Activated B cell treated with CpG ODN at 0.5 μM for 24 hours (primary cell): Measurements from ENCODE around the gene ANKS1A. TPM values are rescaled to one million over a fixed set of nuclear protein-coding genes. Genes with fewer than 3 reads are reported as not detected.

Experiments used
- ATAC-seq: fragments of 200-7000 bp; cut with Tn5 transposase; one replicate; pipeline ENCODE4 v1.10.0; 2021; ENCODE audit warnings: low read depth, mild to moderate bottlenecking, moderate library complexity
- CTCF ChIA-PET: fragments of 350-600 bp; sonication (Branson Sonifier 250); formaldehyde crosslinking; loops from one replicate; lab custom pipeline; 2021; ENCODE audit warnings: antibody characterized with exemption; lab: Charles Lee
- POLR2A ChIA-PET: fragments of 350-600 bp; sonication (Branson Sonifier 250); formaldehyde crosslinking; loops from one replicate; lab custom pipeline; 2021; ENCODE audit warnings: antibody characterized with exemption; lab: Charles Lee
- DNase-seq: peaks from one replicate; pipeline ENCODE4 v3.0.0; 2022
- H3K27ac Mint-ChIP-seq: one replicate; pipeline ENCODE4 v1.8.0; 2020; ENCODE audit warnings: mixed read lengths
- H3K27me3 Mint-ChIP-seq: one replicate; pipeline ENCODE4 v1.8.0; 2021; ENCODE audit warnings: mixed read lengths
- H3K36me3 Mint-ChIP-seq: one replicate; pipeline ENCODE4 v1.8.0; 2021; ENCODE audit warnings: low read depth, mixed read lengths
- H3K4me1 Mint-ChIP-seq: one replicate; pipeline ENCODE4 v1.8.0; 2021; ENCODE audit warnings: mixed read lengths
- H3K4me3 Mint-ChIP-seq: one replicate; pipeline ENCODE4 v1.8.0; 2020; ENCODE audit warnings: mild to moderate bottlenecking, mixed read lengths
- H3K9me3 Mint-ChIP-seq: one replicate; pipeline ENCODE4 v1.8.0; 2020; ENCODE audit warnings: mixed read lengths
- intact Hi-C: fragments of 100-400 bp; cut with micrococcal nuclease; formaldehyde crosslinking; loops from one replicate; pipeline ENCODE4 v1.15.1; 2024
- total RNA-seq: library from RNA; stranded (reverse); gene quantifications from 2 replicates; pipeline ENCODE4 v1.2.3, GENCODE V29; 2022
- TF ChIP-seq, protein P1 (sequence below): fragments of 200-600 bp; IDR thresholded peaks from one replicate; pipeline ENCODE4 v1.8.0; 2022; ENCODE audit warnings: antibody characterized with exemption, mild to moderate bottlenecking

ANKS1A gene
- total RNA-seq, 1 donor from 2014 or later: 12.6 TPM

DNA sequence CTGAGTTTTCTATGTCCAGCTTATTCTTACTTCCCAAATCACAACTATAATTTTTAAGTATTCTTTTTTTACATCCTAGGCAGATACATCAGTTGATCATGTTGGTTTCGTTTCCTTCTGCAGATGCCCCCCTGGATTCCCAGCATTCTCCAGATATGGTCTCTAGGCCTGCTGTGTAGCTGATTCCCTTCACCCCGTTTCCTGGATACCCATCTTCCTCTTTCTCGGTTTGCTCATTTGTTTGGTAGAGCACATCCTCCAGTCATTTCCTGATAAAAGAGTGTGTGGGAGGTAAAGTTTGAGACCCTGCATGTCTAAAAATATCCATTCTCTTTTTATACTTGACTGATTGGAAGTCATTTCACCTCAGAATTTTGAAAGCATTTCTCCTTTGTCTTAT is 66.4 kb downstream of the ANKS1A start:
- ChIA-PET POLR2A (no interaction called here), CTCF (no interaction called here)
- TF ChIP-seq, protein P1, sequence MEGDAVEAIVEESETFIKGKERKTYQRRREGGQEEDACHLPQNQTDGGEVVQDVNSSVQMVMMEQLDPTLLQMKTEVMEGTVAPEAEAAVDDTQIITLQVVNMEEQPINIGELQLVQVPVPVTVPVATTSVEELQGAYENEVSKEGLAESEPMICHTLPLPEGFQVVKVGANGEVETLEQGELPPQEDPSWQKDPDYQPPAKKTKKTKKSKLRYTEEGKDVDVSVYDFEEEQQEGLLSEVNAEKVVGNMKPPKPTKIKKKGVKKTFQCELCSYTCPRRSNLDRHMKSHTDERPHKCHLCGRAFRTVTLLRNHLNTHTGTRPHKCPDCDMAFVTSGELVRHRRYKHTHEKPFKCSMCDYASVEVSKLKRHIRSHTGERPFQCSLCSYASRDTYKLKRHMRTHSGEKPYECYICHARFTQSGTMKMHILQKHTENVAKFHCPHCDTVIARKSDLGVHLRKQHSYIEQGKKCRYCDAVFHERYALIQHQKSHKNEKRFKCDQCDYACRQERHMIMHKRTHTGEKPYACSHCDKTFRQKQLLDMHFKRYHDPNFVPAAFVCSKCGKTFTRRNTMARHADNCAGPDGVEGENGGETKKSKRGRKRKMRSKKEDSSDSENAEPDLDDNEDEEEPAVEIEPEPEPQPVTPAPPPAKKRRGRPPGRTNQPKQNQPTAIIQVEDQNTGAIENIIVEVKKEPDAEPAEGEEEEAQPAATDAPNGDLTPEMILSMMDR: no peak
- DNase-seq (no peak), ATAC-seq (no peak)
- Mint-ChIP-seq H3K9me3 (no peaks in the 10 kb centered on the region), H3K27ac (no peak overlapping the region), H3K36me3 (no peaks in the 10 kb centered on the region), H3K4me3 (no peak overlapping the region), H3K4me1 (peaks cover 20% of the 10 kb centered on the region), H3K27me3 (no peaks in the 10 kb centered on the region)
- intact Hi-C loops: no loop called here

DNA sequence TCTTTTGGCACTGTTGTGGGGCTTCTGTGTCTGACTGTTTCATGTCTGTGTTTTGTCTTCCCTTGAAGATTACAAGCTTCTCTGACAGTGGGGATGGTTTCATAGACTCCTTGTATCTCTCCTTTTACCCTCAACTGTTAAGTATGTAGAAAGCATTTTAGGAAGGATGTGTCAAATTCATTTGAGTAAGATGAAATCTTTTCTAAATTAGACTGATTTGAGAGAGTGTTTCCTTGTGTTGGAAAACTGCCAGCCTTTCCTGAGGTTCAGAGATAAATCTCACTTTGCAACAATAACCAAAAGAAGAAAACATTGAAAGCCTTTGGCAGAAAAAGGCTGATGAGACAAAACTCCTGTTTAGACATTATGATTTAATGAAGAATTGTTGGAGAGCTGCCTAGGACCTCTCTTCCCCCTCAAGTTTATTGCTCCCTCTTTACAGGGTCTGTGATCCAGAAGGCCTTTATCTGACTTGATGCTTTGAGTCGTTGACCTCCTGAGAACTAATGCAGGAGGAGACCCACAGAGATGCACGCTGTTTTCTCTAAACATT is 68.3 kb downstream of the ANKS1A start:
- Mint-ChIP-seq H3K4me3 (no peak overlapping the region), H3K36me3 (no peaks in the 10 kb centered on the region), H3K27ac (no peak overlapping the region), H3K9me3 (no peaks in the 10 kb centered on the region), H3K4me1 (peaks cover 30% of the 10 kb centered on the region), H3K27me3 (no peaks in the 10 kb centered on the region)
- ChIA-PET POLR2A (no interaction called here), CTCF (no interaction called here)
- ATAC-seq (no peak), DNase-seq (no peak)
- TF ChIP-seq, protein P1: no peak
- intact Hi-C loops: no loop called here

DNA sequence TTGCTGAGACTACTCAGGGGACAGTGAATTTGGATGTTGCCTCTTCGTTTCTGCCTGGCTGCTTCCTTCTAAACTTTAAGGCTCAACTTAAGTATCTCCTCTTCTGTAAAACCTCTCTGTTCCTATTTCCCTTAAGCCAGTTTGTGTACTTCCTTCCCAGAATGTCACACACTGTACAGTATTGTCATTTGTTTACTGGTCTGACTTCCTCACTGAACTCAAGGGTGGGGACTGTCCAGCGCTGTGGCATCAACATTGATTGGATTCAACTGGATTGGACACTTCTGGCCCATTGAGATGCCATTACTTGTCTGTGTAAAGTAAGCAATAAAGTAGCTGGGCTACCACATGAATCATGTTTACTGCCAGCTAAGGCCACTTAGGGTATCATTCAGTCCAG is 69.7 kb downstream of the ANKS1A start:
- no peak for DNase-seq
- no peak overlapping the region for H3K27ac Mint-ChIP-seq
- H3K9me3 Mint-ChIP-seq: no peaks in the 10 kb centered on the region
- no peaks in the 10 kb centered on the region for H3K36me3 Mint-ChIP-seq
- TF ChIP-seq, protein P1: no peak
- CTCF ChIA-PET: no interaction called here
- H3K4me3 Mint-ChIP-seq: no peak overlapping the region
- POLR2A ChIA-PET: no interaction called here
- H3K4me1 Mint-ChIP-seq: peaks cover 30% of the 10 kb centered on the region
- intact Hi-C loops: no loop called here
- no peak for ATAC-seq
- no peaks in the 10 kb centered on the region for H3K27me3 Mint-ChIP-seq

DNA sequence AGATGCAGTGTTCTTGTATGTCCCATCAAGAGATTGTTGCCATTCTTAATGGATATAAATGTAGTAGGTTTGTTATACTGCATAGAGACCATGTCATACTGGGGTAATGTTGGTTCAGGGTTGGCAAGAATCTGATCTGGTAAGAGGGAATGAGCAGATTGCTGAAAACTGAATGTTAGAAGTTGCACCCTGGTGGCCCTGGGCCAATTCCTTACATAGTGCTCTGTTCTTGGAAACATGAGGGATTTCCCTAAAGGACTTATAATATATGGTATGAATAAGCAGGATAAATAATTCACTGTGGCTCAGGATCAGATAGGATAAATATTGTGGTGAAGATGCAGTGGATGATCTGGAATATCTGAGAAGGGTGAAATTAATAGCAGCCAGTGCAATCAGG is 70.2 kb downstream of the ANKS1A start:
- CTCF ChIA-PET: no interaction called here
- TF ChIP-seq, protein P1: no peak
- Mint-ChIP-seq H3K27ac (no peak overlapping the region), H3K4me3 (no peak overlapping the region), H3K9me3 (no peaks in the 10 kb centered on the region), H3K27me3 (no peaks in the 10 kb centered on the region), H3K4me1 (peaks cover 29% of the 10 kb centered on the region), H3K36me3 (no peaks in the 10 kb centered on the region)
- ATAC-seq: no peak
- DNase-seq: no peak
- POLR2A ChIA-PET: interaction anchor here (0.6 kb wide), 1 partner anchor 38 kb away, joined by 5 read pairs; no protein-coding TSS in a partner anchor
- intact Hi-C loops: no loop called here

DNA sequence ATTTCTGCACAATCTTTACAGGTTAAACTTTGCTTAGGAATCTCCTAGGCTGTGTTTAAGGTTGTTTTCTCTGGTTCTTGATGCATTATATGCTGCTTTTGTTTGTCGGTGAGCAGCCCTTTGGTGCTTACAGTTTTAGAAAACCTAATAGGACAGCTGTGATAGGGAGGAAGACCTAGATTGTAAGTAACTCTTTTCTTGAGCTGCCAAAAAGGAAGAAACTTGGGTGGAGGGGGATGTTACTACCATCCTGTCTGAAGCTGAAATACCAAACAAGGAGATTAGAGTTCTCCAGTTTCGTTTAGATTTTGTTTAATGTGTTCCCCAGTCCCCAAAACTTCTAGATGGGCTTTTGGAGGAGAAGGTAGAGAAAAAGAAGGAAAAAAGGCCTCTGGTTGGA is 72.0 kb downstream of the ANKS1A start:
- Mint-ChIP-seq H3K27me3 (no peaks in the 10 kb centered on the region), H3K4me3 (no peak overlapping the region), H3K36me3 (no peaks in the 10 kb centered on the region), H3K27ac (no peak overlapping the region), H3K9me3 (no peaks in the 10 kb centered on the region), H3K4me1 (peaks cover 17% of the 10 kb centered on the region)
- no peak for ATAC-seq
- CTCF ChIA-PET: interaction anchor here (1.3 to 1.8 kb wide), 2 partner anchors 10 to 73 kb away, joined by 3 to 5 read pairs; partner anchors contain the start of gene TAF11
- TF ChIP-seq, protein P1: no peak
- POLR2A ChIA-PET: no interaction called here
- DNase-seq: no peak
- intact Hi-C loops: no loop called here
